Activated B cell treated with CpG ODN at 0.5 μM for 24 hours (primary cell): Measurements from ENCODE around the gene LYRM1. TPM values are rescaled to one million over a fixed set of nuclear protein-coding genes. Genes with fewer than 3 reads are reported as not detected.

Experiments used
- ATAC-seq: fragments of 200-7000 bp; cut with Tn5 transposase; one replicate; pipeline ENCODE4 v1.10.0; 2021; ENCODE audit warnings: low read depth, mild to moderate bottlenecking, moderate library complexity
- CTCF ChIA-PET: fragments of 350-600 bp; sonication (Branson Sonifier 250); formaldehyde crosslinking; loops from one replicate; lab custom pipeline; 2021; ENCODE audit warnings: antibody characterized with exemption; lab: Charles Lee
- POLR2A ChIA-PET: fragments of 350-600 bp; sonication (Branson Sonifier 250); formaldehyde crosslinking; loops from one replicate; lab custom pipeline; 2021; ENCODE audit warnings: antibody characterized with exemption; lab: Charles Lee
- DNase-seq: peaks from one replicate; pipeline ENCODE4 v3.0.0; 2022
- H3K27ac Mint-ChIP-seq: one replicate; pipeline ENCODE4 v1.8.0; 2020; ENCODE audit warnings: mixed read lengths
- H3K27me3 Mint-ChIP-seq: one replicate; pipeline ENCODE4 v1.8.0; 2021; ENCODE audit warnings: mixed read lengths
- H3K36me3 Mint-ChIP-seq: one replicate; pipeline ENCODE4 v1.8.0; 2021; ENCODE audit warnings: low read depth, mixed read lengths
- H3K4me1 Mint-ChIP-seq: one replicate; pipeline ENCODE4 v1.8.0; 2021; ENCODE audit warnings: mixed read lengths
- H3K4me3 Mint-ChIP-seq: one replicate; pipeline ENCODE4 v1.8.0; 2020; ENCODE audit warnings: mild to moderate bottlenecking, mixed read lengths
- H3K9me3 Mint-ChIP-seq: one replicate; pipeline ENCODE4 v1.8.0; 2020; ENCODE audit warnings: mixed read lengths
- intact Hi-C: fragments of 100-400 bp; cut with micrococcal nuclease; formaldehyde crosslinking; loops from one replicate; pipeline ENCODE4 v1.15.1; 2024
- total RNA-seq: library from RNA; stranded (reverse); gene quantifications from 2 replicates; pipeline ENCODE4 v1.2.3, GENCODE V29; 2022
- TF ChIP-seq, protein P1 (sequence below): fragments of 200-600 bp; IDR thresholded peaks from one replicate; pipeline ENCODE4 v1.8.0; 2022; ENCODE audit warnings: antibody characterized with exemption, mild to moderate bottlenecking

Gene LYRM1
- total RNA-seq, 1 donor from 2014 or later, result 20.7 TPM

DNA sequence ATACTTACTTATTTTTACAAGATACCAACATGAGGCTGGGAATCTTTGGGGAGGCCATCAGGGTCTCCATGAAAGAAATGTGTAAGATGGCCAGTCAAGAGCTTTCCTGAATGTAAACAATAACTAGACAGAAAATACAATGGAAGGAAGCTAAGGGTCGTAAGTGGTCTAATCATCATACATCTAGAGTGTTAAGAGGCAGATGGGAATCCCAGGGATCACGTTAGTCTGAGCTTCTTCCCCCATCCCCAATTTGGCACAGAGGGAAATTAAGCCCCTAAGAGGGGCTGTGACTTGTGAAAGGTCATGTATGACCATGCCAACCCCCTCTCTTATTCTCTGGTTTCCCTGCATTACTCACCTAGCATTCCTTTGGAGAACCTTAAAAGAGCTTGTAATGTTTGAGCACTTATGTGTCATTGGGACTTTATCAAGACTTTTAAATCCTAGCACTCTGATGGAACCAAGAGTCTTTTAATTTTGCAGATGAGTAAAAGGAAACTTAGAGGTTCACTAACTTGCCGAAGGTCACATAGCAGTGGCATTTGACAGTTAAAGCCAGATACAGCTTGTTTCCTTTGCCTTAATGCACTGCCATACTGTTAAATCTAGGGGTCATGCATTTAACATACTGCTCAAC is 46.5 kb upstream of the LYRM1 start:
- H3K27ac Mint-ChIP-seq, result no peak overlapping the region
- no peak for DNase-seq

GRCh38 chr16:20854963-20855362 is 45.6 kb upstream of the LYRM1 start:
- no peak overlapping the region for H3K4me3 Mint-ChIP-seq
- TF ChIP-seq, protein P1, sequence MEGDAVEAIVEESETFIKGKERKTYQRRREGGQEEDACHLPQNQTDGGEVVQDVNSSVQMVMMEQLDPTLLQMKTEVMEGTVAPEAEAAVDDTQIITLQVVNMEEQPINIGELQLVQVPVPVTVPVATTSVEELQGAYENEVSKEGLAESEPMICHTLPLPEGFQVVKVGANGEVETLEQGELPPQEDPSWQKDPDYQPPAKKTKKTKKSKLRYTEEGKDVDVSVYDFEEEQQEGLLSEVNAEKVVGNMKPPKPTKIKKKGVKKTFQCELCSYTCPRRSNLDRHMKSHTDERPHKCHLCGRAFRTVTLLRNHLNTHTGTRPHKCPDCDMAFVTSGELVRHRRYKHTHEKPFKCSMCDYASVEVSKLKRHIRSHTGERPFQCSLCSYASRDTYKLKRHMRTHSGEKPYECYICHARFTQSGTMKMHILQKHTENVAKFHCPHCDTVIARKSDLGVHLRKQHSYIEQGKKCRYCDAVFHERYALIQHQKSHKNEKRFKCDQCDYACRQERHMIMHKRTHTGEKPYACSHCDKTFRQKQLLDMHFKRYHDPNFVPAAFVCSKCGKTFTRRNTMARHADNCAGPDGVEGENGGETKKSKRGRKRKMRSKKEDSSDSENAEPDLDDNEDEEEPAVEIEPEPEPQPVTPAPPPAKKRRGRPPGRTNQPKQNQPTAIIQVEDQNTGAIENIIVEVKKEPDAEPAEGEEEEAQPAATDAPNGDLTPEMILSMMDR, result no peak
- no peaks in the 10 kb centered on the region for H3K27me3 Mint-ChIP-seq
- intact Hi-C loops, result loop anchor here (10.0 kb wide), 1 partner anchor 50 kb away; the partner anchor contains the start of genes DCUN1D3 and LYRM1
- ChIA-PET CTCF (interaction anchor here (1.5 kb wide), 1 partner anchor 229 kb away, joined by 3 read pairs; no protein-coding TSS in a partner anchor), POLR2A (no interaction called here)
- H3K9me3 Mint-ChIP-seq, result no peaks in the 10 kb centered on the region
- no peak overlapping the region for H3K27ac Mint-ChIP-seq
- peaks cover 4% of the 10 kb centered on the region for H3K4me1 Mint-ChIP-seq
- ATAC-seq (no peak), DNase-seq (no peak)
- H3K36me3 Mint-ChIP-seq, result peaks cover 20% of the 10 kb centered on the region

More for the DNA sequence above, 46.5 kb upstream of the LYRM1 start:
- intact Hi-C loops, result loop anchor here (10.0 kb wide), 1 partner anchor 51 kb away; the partner anchor contains the start of genes DCUN1D3 and LYRM1
- no peak overlapping the region for H3K4me3 Mint-ChIP-seq
- H3K27me3 Mint-ChIP-seq, result no peaks in the 10 kb centered on the region
- ChIA-PET CTCF (interaction anchor here (1.3 to 1.6 kb wide), 3 partner anchors 230 to 248 kb away, joined by 3 to 4 read pairs (median 3); no protein-coding TSS in a partner anchor), POLR2A (no interaction called here)
- TF ChIP-seq, protein P1, result no peak
- H3K36me3 Mint-ChIP-seq, result peaks cover 13% of the 10 kb centered on the region
- H3K4me1 Mint-ChIP-seq, result peaks cover 5% of the 10 kb centered on the region
- H3K9me3 Mint-ChIP-seq, result no peaks in the 10 kb centered on the region
- ATAC-seq, result no peak

GRCh38 chr16:20857281-20857680 is 43.3 kb upstream of the LYRM1 start:
- H3K36me3 Mint-ChIP-seq, result peaks cover 38% of the 10 kb centered on the region
- H3K4me3 Mint-ChIP-seq, result no peak overlapping the region
- no peak overlapping the region for H3K27ac Mint-ChIP-seq
- ATAC-seq (no peak), DNase-seq (no peak)
- intact Hi-C loops, result loop anchor here (10.0 kb wide), 1 partner anchor 48 kb away; the partner anchor contains the start of genes DCUN1D3 and LYRM1
- TF ChIP-seq, protein P1, result no peak
- ChIA-PET POLR2A (no interaction called here), CTCF (no interaction called here)
- H3K9me3 Mint-ChIP-seq, result no peaks in the 10 kb centered on the region
- no peaks in the 10 kb centered on the region for H3K27me3 Mint-ChIP-seq
- no peaks in the 10 kb centered on the region for H3K4me1 Mint-ChIP-seq

- no peak overlapping the region for H3K27ac Mint-ChIP-seq
- TF ChIP-seq, protein P1, result no peak
- POLR2A ChIA-PET, result no interaction called here
- H3K4me3 Mint-ChIP-seq, result no peak overlapping the region
- intact Hi-C loops, result loop anchor here (10.0 kb wide), 1 partner anchor 46 kb away; the partner anchor contains the start of genes DCUN1D3 and LYRM1
- H3K4me1 Mint-ChIP-seq, result peaks cover 4% of the 10 kb centered on the region
- H3K36me3 Mint-ChIP-seq, result peaks cover 41% of the 10 kb centered on the region
- no peak for ATAC-seq
- CTCF ChIA-PET, result no interaction called here
- H3K9me3 Mint-ChIP-seq, result no peaks in the 10 kb centered on the region
- no peak for DNase-seq
- no peaks in the 10 kb centered on the region for H3K27me3 Mint-ChIP-seq
Observed at GRCh38 chr16:20859229-20859628, 41.3 kb upstream of the LYRM1 start.

GRCh38 chr16:20859699-20860098 is 40.9 kb upstream of the LYRM1 start:
- CTCF ChIA-PET, result no interaction called here

More at GRCh38 chr16:20859699-20860098, 40.9 kb upstream of the LYRM1 start:
- H3K36me3 Mint-ChIP-seq, result peaks cover 44% of the 10 kb centered on the region
- DNase-seq, result no peak
- TF ChIP-seq, protein P1, result no peak
- intact Hi-C loops, result loop anchor here (10.0 kb wide), 1 partner anchor 45 kb away; the partner anchor contains the start of genes DCUN1D3 and LYRM1
- no peaks in the 10 kb centered on the region for H3K9me3 Mint-ChIP-seq
- ATAC-seq, result no peak
- no peak overlapping the region for H3K4me3 Mint-ChIP-seq
- no peak overlapping the region for H3K27ac Mint-ChIP-seq
- H3K4me1 Mint-ChIP-seq, result peaks cover 9% of the 10 kb centered on the region
- POLR2A ChIA-PET, result no interaction called here
- no peaks in the 10 kb centered on the region for H3K27me3 Mint-ChIP-seq
